GM19455 (cell line): ENCODE results near the gene ADARB2.
"Not testable (repeated sequence)": the region's sequence is repeated elsewhere in the genome, so short reads cannot be mapped to it uniquely, and the experiment has no call there.

ENCODE experiments used
- ATAC-seq: cut with Tn5 transposase; IDR thresholded peaks from one replicate; pipeline ENCODE4 v1.9.1; 2021; ENCODE audit not compliant: unreplicated experiment

The ADARB2 gene

GRCh38 chr10:1362589-1363445 lies 374.5 kb downstream of the ADARB2 start:
- ATAC-seq: no peak

- ATAC-seq: no peak
Measured at GRCh38 chr10:1361411-1362105, 375.8 kb downstream of the ADARB2 start.

DNA sequence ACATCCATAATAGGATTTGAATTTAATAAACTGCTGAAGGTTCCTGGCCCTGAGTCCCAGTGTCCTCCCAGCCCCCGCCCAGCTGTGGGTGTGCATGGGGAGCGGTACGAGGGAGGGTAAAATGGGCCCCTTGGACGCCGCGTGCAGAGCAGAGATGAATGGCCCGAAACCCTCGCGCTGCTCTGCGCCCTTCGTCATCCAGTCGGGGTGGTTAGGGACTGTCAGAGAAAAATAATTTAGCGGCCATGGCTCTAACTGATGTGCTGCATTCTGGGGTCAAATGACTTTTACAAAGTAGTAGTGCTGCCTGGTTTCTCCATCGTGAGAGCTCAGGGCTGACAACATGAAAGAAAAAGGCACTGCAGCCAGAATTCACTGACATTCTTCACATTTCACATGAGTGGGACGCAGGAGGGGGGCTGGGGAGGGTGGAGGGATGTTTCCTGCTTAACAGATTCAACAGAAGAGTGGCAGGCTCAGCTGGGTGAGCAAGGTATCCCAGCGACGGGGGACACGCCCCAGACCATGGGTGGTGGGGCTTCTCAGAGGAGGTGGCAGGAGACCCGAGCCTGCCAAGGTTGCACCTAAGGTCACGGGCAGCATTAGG lies 376.7 kb downstream of the ADARB2 start:
- ATAC-seq: no peak

DNA sequence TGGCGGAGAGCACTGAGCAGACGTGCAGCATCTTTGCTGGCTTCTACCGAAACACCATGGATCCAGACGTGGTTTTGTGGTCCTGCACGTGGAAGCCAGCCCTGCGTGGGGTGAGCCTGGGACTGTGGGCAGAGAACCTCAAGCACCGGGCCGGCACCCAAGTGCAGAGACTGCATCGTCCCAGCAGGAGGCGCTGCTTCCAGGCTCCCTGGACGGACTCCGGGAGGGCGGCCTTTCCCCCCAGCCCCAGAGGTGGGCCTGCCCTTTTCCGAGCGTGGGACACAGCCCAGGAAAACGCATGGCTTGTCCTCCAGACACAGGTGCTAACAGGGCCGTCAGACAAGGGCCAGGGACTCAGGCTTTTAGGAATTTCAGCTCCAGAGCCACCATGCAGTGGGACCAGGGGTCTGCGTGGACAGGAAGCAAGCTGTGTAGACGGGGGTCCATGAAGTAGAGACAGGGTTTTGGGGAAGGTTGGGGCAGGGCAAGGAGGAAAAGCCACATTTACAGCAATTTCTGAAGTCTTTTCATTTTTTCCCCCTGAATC lies 377.2 kb downstream of the ADARB2 start:
- ATAC-seq: no peak

- no peak for ATAC-seq
Measured at GRCh38 chr10:1359626-1359955, 377.7 kb downstream of the ADARB2 start.

DNA sequence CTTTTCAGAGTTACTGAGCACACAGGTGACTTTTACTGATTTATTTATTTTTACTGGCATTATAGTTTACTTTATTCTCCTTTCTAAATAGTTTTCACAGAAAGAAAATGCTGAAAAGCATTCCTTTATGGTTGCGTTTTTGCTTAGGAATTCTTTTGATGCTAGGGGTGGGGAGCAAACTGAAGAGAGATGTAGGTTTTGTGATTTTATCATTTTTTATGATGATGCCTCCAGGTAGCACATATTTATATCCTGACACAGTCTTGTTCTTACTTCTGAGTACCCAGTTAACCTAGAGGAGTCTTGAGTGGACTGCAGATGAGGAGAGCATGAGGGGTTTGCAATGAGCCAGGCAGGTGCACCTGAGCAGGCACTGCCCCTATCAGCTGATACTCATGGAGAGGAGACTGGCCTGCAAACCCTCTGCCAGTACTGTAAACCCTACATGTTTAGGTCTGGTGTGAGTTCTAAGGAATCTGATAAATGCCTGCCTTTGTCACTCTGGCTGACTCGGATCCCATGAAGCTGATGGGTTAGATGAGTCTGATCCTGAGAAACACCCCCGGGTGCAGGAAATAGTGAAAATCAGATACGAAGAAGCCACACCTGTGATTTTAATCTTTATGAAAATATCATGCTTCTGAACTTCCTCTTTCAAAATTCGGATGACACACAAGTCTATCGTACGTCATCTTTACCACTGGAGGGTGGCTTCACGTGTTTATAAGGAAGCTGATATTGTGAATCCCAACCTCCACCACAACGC lies 378.3 kb downstream of the ADARB2 start:
- no peak for ATAC-seq

DNA sequence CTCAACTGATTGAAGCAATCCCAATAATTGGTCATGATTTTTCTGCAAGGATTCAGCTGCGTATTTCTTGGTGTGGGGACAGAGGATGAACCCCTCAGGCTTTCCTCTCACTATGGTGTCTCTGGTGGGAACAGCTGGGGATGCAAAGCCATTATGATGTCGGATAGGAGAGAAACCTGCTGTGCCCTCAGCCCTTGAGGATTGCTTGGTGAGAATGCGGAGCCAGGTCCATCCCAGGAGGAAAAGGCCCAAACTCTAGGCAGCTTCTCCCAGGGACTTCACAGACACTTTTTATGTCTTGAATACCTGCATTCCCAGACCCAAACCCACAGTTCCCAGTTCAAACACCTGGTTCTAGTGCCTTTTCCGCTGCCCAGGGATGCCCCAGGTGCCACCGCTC lies 379.2 kb downstream of the ADARB2 start:
- no peak for ATAC-seq

GRCh38 chr10:1356349-1356748 lies 381.0 kb downstream of the ADARB2 start:
- no peak for ATAC-seq

DNA sequence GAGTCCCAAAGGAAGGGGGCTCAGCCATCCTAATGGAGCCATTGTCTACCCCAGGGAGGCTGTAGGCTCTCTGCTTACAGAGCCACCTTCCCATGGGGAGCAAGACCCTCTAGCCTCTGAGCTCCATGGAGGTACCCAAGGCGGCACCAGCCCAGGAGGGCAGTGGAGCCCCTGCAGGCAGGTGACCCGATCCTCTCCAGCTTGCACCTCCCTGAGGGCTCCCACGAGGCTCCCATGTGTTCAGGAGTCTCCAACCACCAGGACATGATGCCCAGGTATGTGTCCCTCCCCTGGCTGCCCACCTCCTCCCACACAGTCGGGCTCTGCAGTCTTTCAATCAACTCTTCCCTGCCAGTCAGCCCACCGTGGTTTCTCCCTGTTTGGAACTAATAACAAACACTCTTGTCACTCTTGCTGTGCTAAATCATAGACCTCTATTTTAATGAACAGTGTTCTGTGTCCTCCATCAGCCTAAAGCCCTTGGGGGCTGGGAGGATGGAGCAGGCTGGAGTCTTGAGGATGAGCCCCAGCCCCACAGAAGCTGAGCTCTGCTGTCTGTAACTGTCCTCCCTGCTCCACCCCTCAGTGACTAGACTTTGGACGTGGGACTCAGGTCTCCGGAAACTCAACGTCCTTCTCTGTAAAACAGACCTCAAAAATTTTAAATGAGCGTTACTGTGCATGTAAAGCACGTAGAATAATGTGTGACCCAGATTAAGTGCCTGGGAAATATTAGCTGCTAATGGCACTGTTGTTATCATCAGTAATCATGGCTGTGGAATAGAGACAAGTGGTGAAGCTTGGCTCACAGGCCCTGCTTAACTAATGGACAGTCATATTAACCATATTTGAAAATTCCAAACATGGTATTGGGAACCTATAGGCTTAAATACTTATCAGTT lies 382.3 kb downstream of the ADARB2 start:
- ATAC-seq: no peak

GRCh38 chr10:1352296-1352695 lies 385.0 kb downstream of the ADARB2 start:
- not testable (repeated sequence) for ATAC-seq

- ATAC-seq: no peak
Measured at GRCh38 chr10:1348773-1349050, 388.6 kb downstream of the ADARB2 start.

- ATAC-seq: no peak
Measured at GRCh38 chr10:1347962-1348772, 389.2 kb downstream of the ADARB2 start.

GRCh38 chr10:1347525-1347924 lies 389.8 kb downstream of the ADARB2 start:
- no peak for ATAC-seq

DNA sequence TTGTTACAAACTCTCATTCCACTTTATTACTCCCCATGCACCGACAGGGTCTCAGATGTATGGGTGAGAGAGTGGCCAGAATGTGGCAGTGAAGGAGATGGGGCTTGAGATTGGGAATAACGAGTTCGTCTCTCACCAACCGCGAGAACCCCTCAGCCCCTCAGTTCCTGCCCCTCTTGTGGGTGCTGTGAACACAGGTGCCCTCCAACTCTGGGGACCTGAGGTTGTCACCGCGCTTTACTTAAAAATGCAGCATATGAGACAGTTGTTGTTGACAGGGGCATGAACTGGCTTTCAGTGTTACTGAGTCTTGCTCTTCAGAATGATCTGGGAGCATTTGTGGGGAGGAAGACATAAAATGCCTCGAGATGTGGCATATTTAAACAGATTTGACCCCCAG lies 391.1 kb downstream of the ADARB2 start:
- no peak for ATAC-seq

- ATAC-seq: no peak
Measured at GRCh38 chr10:1345368-1345767, 392.0 kb downstream of the ADARB2 start.

DNA sequence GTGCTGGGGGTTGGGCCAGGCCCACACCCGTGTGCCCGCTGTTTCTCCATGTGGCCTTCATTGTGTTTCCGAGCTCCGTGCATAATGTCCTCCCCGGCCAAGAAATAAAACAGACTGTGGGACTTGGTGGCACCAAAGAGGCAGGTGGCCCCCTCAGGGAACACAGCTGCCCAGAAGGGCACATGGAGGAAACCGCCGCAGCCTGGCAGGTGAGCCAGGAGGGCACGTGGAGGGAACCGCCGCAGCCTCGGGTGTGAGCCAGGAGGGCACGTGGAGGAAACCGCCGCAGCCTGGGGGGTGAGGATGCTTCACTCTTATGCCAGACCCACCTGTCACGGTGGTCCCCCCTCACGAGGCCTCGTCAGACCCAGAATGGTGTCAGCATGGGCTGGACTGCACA lies 392.5 kb downstream of the ADARB2 start:
- ATAC-seq: no peak

GRCh38 chr10:1344408-1344807 lies 392.9 kb downstream of the ADARB2 start:
- ATAC-seq: no peak

DNA sequence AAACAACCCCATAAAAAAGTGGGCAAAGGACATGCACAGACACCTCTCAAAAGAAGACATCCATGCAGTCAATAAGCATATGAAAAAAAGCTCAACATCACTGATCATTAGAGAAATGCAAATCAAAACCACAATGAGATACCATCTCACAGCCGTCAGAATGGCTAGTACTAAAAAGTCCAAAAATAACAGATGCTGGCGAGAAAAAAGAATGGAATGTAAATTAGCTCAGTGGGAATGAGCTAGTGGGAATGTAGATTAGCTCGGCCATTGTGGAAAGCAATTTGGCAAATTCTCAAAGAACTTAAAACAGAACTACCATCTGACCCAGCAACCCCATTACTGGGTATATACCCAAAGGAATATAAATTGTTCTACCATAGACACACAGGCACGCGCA lies 394.1 kb downstream of the ADARB2 start:
- ATAC-seq: no peak

GRCh38 chr10:1341052-1341451 lies 396.3 kb downstream of the ADARB2 start:
- not testable (repeated sequence) for ATAC-seq
